HEK293T (cell line): Measurements from ENCODE around the gene TNK1.

Source experiments
- ARNT ChIP-seq: fragments of 450-650 bp; IDR thresholded peaks from 2 replicates; pipeline ENCODE4 v1.6.1; 2017; ENCODE audit warnings: mild to moderate bottlenecking
- CTBP1 ChIP-seq: fragments of 450-650 bp; IDR thresholded peaks from 2 replicates; pipeline ENCODE4 v1.6.1; 2016; ENCODE audit warnings: borderline replicate concordance
- FOXK2 ChIP-seq: fragments of 450-650 bp; IDR thresholded peaks from 2 replicates; pipeline ENCODE4 v1.6.1; 2016; ENCODE audit warnings: mild to moderate bottlenecking
- FOXM1 ChIP-seq: fragments of 450-650 bp; IDR thresholded peaks from 2 replicates; pipeline ENCODE4 v1.6.1; 2017; ENCODE audit warnings: mild to moderate bottlenecking, borderline replicate concordance
- HDGF ChIP-seq: fragments of 450-650 bp; IDR thresholded peaks from 2 replicates; pipeline ENCODE4 v1.6.1; 2017; ENCODE audit warnings: antibody characterized with exemption, borderline replicate concordance
- L3MBTL2 ChIP-seq: fragments of 450-650 bp; conservative IDR thresholded peaks from 2 replicates; pipeline ENCODE4 v1.6.1; 2016; ENCODE audit warnings: mild to moderate bottlenecking
- NFRKB ChIP-seq: fragments of 450-650 bp; IDR thresholded peaks from 2 replicates; pipeline ENCODE4 v1.6.1; 2016; ENCODE audit warnings: mild to moderate bottlenecking, moderate library complexity
- SP1 ChIP-seq: fragments of 450-650 bp; IDR thresholded peaks from 2 replicates; pipeline ENCODE4 v1.6.1; 2017
- TARDBP ChIP-seq: fragments of 450-650 bp; IDR thresholded peaks from 2 replicates; pipeline ENCODE4 v1.6.1; 2016
- ZNF384 ChIP-seq: fragments of 450-650 bp; IDR thresholded peaks from 2 replicates; pipeline ENCODE4 v1.6.1; 2016

- TF ChIP-seq ARNT (no peak), FOXM1 (no peak), NFRKB (no peak), ZNF384 (no peak), CTBP1 (no peak), FOXK2 (no peak), L3MBTL2 (no peak), SP1 (no peak), HDGF (no peak), TARDBP (no peak)
Observed at GRCh38 chr17:7384489-7385081, 3.7 kb downstream of the TNK1 start.
